ENCODE data around the gene TXNRD2.
A peak's percentile ranks its signal among the peaks of the same experiment; 100 is the strongest.
"Not testable (repeated sequence)": the region's sequence is repeated elsewhere in the genome, so short reads cannot be mapped to it uniquely, and the experiment has no call there.

Gene TXNRD2

GRCh38 chr22:19909350-19910179 is 32.1 kb downstream of the TXNRD2 start:
- peak; percentile 82 to 91 for DNase-seq

GRCh38 chr22:19907902-19908301 is 33.7 kb downstream of the TXNRD2 start:
- not testable (repeated sequence) for DNase-seq

More at GRCh38 chr22:19909350-19910179, 32.1 kb downstream of the TXNRD2 start:
- no peak for TF ChIP-seq GATA1 (IDR thresholded peaks at IDR 0.05; ENCODE audit: low read depth, low read length)
- TF ChIP-seq POLR2A (IDR thresholded peaks at IDR 0.05; ENCODE audit: low read length), result no peak

- not testable (repeated sequence) for DNase-seq
These were observed 34.8 kb downstream of the TXNRD2 start for GRCh38 chr22:19906864-19907263.

GRCh38 chr22:19905347-19906276 is 36.0 kb downstream of the TXNRD2 start:
- TF ChIP-seq GATA1 (IDR thresholded peaks at IDR 0.05; ENCODE audit: low read depth, low read length), result no peak
- no peak for TF ChIP-seq POLR2A (IDR thresholded peaks at IDR 0.05; ENCODE audit: low read length)
- DNase-seq, result no peak

- no peak for TF ChIP-seq POLR2A (IDR thresholded peaks at IDR 0.05; ENCODE audit: low read length)
- no peak for TF ChIP-seq GATA1 (IDR thresholded peaks at IDR 0.05; ENCODE audit: low read depth, low read length)
- DNase-seq, result no peak
These were observed 36.7 kb downstream of the TXNRD2 start for GRCh38 chr22:19904935-19905334.

- TF ChIP-seq GATA1 (IDR thresholded peaks at IDR 0.05; ENCODE audit: low read depth, low read length), result no peak
- TF ChIP-seq POLR2A (IDR thresholded peaks at IDR 0.05; ENCODE audit: low read length), result no peak
These were observed 37.3 kb downstream of the TXNRD2 start for GRCh38 chr22:19904174-19904856.

GRCh38 chr22:19903513-19903912 is 38.1 kb downstream of the TXNRD2 start:
- no peak for DNase-seq

More at GRCh38 chr22:19904174-19904856, 37.3 kb downstream of the TXNRD2 start:
- no peak for DNase-seq

GRCh38 chr22:19903031-19903430 is 38.6 kb downstream of the TXNRD2 start:
- no peak for DNase-seq
- TF ChIP-seq GATA1 (IDR thresholded peaks at IDR 0.05; ENCODE audit: low read depth, low read length), result no peak
- TF ChIP-seq POLR2A (IDR thresholded peaks at IDR 0.05; ENCODE audit: low read length), result no peak

More at GRCh38 chr22:19903513-19903912, 38.1 kb downstream of the TXNRD2 start:
- no peak for TF ChIP-seq GATA1 (IDR thresholded peaks at IDR 0.05; ENCODE audit: low read depth, low read length)
- TF ChIP-seq POLR2A (IDR thresholded peaks at IDR 0.05; ENCODE audit: low read length), result no peak

GRCh38 chr22:19902245-19902715 is 39.3 kb downstream of the TXNRD2 start:
- no peak for TF ChIP-seq POLR2A (IDR thresholded peaks at IDR 0.05; ENCODE audit: low read length)
- no peak for TF ChIP-seq GATA1 (IDR thresholded peaks at IDR 0.05; ENCODE audit: low read depth, low read length)
- no peak for DNase-seq

- no peak for DNase-seq
- no peak for TF ChIP-seq POLR2A (IDR thresholded peaks at IDR 0.05; ENCODE audit: low read length)
- no peak for TF ChIP-seq GATA1 (IDR thresholded peaks at IDR 0.05; ENCODE audit: low read depth, low read length)
These were observed 39.9 kb downstream of the TXNRD2 start for GRCh38 chr22:19901577-19902244.

GRCh38 chr22:19900707-19901436 is 40.7 kb downstream of the TXNRD2 start:
- DNase-seq, result no peak

GRCh38 chr22:19898831-19899567 is 42.6 kb downstream of the TXNRD2 start:
- no peak for TF ChIP-seq POLR2A (IDR thresholded peaks at IDR 0.05; ENCODE audit: low read length)
- TF ChIP-seq GATA1 (IDR thresholded peaks at IDR 0.05; ENCODE audit: low read depth, low read length), result no peak
- no peak for DNase-seq

More at GRCh38 chr22:19900707-19901436, 40.7 kb downstream of the TXNRD2 start:
- no peak for TF ChIP-seq POLR2A (IDR thresholded peaks at IDR 0.05; ENCODE audit: low read length)
- no peak for TF ChIP-seq GATA1 (IDR thresholded peaks at IDR 0.05; ENCODE audit: low read depth, low read length)

Data from erythroblast (primary cell).